ENCODE data around the gene GMCL2. TPM values are rescaled to one million over a fixed set of nuclear protein-coding genes. Genes with fewer than 3 reads are reported as not detected.

GMCL2 gene
- total and polyA plus RNA-seq, 4 donors = not detected

DNA sequence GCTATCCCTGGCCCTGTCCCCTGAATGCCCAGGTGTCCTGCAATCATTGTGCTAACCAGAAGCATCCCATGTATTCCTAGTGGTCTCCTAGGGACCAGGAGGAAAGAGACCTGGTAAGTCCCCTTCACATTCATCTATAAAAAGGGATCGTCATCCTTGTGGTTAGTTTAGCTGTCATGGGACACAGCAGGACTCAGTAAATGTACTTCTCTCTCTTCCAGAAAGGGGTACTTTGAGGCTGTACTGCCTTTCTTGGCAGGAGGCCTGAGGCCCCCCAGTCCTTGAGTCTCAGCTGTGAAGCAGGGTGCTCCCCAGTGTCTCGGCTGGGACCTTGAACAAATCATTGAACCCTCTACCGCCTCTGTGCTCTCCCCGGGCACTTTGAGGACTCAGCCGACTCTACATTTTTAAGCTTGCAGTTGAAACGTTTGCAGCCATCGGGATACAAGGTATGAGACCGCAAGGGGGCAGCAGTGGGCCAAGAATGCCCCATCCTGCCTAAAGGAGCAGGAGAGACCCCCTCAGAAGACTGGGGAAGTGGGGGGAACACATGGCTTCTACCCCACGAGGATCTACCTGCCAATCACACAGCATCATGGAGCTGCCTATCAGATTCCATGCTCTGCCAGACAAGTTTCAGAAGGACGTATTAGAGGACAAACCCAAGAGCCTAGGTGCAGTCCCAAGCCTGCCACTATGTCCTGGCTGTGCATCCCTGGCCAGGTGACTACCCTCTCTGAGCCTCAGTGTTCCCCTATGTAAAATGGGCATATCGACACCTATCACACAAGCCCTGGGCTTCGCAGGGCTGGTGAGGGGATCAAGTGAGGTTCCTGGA, 47.8 kb upstream of the GMCL2 start:
- peaks cover 0 to 42% (median 20%) of the 10 kb centered on the region in 5 donors for H3K4me1 ChIP-seq (ENCODE audit: control insufficient read depth in 5 of 5, insufficient read depth in 5 of 5, low read length in 5 of 5)
- DNase-seq (peak; percentile 78 to 83 (median 81)), ATAC-seq (ENCODE audit: insufficient read depth, low FRiP score) (no peak)
- no peaks in the 10 kb centered on the region for H3K9me3 ChIP-seq (ENCODE audit: control insufficient read depth in 4 of 4, insufficient read depth in 3 of 4, low read length in 3 of 4)
- no peaks in the 10 kb centered on the region for H3K27me3 ChIP-seq (ENCODE audit: control insufficient read depth in 3 of 3, insufficient read depth in 3 of 3, low read length in 2 of 3)
- no peak overlapping the region for H3K27ac ChIP-seq (ENCODE audit: low read depth in 1 of 2, low read length in 1 of 2)
- 23 to 26% methylated on average over 12 of the region's 12 CpGs for WGBS, 2 donors
- H3K9ac ChIP-seq (ENCODE audit: insufficient read depth in 1 of 2, low read length in 2 of 2) = no peak overlapping the region
- H3K36me3 ChIP-seq (ENCODE audit: control insufficient read depth in 4 of 4, insufficient read depth in 4 of 4, low read length in 4 of 4) = peaks cover under 1 to 14% (median 6%) of the 10 kb centered on the region in 4 donors
- TF ChIP-seq, protein P1, sequence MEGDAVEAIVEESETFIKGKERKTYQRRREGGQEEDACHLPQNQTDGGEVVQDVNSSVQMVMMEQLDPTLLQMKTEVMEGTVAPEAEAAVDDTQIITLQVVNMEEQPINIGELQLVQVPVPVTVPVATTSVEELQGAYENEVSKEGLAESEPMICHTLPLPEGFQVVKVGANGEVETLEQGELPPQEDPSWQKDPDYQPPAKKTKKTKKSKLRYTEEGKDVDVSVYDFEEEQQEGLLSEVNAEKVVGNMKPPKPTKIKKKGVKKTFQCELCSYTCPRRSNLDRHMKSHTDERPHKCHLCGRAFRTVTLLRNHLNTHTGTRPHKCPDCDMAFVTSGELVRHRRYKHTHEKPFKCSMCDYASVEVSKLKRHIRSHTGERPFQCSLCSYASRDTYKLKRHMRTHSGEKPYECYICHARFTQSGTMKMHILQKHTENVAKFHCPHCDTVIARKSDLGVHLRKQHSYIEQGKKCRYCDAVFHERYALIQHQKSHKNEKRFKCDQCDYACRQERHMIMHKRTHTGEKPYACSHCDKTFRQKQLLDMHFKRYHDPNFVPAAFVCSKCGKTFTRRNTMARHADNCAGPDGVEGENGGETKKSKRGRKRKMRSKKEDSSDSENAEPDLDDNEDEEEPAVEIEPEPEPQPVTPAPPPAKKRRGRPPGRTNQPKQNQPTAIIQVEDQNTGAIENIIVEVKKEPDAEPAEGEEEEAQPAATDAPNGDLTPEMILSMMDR (IDR thresholded peaks at IDR 0.05; ENCODE audit: control extremely low read depth, extremely low read depth) = peak; percentile 36
- no peak overlapping the region for H3K4me3 ChIP-seq

DNA sequence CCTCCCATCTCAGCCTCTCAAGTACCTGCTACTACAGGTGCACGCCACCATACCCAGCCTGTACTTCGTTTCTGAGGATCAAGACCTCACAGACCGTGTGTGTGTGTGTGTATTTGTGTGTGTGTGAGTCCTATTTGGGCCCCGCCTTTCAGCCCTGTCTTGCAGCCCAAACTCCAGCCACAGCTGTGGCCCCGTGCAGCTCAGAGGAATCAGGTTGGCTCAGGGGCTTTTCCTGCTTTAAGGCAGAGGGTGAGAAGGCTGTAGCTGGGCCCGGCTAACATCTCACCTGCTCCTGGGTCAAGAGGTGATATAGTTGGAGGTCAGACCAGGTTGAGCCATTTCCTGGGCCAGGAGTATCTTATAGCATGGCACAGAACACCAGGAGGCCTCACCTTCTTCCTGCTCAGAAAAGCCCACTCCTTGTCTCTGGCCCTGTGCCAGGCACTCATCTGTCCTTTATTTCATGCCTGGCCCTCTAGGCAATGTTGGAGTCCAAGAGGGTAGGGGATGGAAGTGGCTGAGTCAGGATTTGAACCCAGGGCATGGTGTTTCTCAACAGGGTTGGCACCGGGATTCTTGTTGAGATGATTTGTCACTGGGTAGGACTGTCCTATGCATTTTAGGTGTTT, 47.1 kb upstream of the GMCL2 start:
- ATAC-seq (ENCODE audit: insufficient read depth, low FRiP score) = no peak

DNA sequence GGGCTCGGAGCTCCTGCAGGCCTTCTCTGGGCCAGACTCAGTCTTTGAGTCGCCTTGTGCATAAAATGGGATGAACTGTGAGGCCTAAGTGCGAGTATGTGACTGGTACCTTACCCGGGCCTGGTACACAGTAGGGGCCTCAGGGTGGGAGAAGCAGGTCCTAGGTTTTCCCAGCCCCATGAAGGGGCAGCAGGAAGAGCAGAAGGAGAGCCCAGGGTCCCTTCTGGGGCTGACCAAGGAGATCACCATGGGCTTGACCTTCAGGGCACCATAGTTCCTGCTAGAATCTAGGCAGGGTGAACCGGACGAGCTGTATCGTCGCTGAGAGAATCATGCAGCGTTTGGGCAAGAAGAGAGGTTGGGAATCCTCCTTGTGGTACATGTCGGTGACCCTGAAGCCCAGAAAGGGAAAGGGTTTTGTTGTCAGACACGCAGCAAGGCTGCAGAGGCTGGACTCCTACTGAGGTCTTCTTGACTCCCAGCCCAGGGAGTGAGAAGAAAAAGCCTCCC, 45.8 kb upstream of the GMCL2 start:
- Histone ChIP-seq H3K27ac (ENCODE audit: low read depth in 1 of 2, low read length in 1 of 2) (peak overlapping the region; percentile 98), H3K9ac (ENCODE audit: insufficient read depth in 1 of 2, low read length in 2 of 2) (peak overlapping the region; percentile 47 to 75), H3K4me1 (ENCODE audit: control insufficient read depth in 5 of 5, insufficient read depth in 5 of 5, low read length in 5 of 5) (peaks cover 0 to 35% (median 17%) of the 10 kb centered on the region in 5 donors), H3K36me3 (ENCODE audit: control insufficient read depth in 4 of 4, insufficient read depth in 4 of 4, low read length in 4 of 4) (peaks cover 5 to 30% (median 21%) of the 10 kb centered on the region in 4 donors), H3K27me3 (ENCODE audit: control insufficient read depth in 3 of 3, insufficient read depth in 3 of 3, low read length in 2 of 3) (no peaks in the 10 kb centered on the region), H3K9me3 (ENCODE audit: control insufficient read depth in 4 of 4, insufficient read depth in 3 of 4, low read length in 3 of 4) (no peaks in the 10 kb centered on the region), H3K4me3 (peak overlapping the region; percentile 88)
- DNase-seq (no peak), ATAC-seq (ENCODE audit: insufficient read depth, low FRiP score) (peak; percentile 2)
- 69 to 71% methylated on average over 11 of the region's 11 CpGs for WGBS, 2 donors
- TF ChIP-seq, protein P1 (IDR thresholded peaks at IDR 0.05; ENCODE audit: control extremely low read depth, extremely low read depth) = no peak

More for the DNA sequence above, 47.1 kb upstream of the GMCL2 start:
- Histone ChIP-seq H3K27ac (ENCODE audit: low read depth in 1 of 2, low read length in 1 of 2) (no peak overlapping the region), H3K27me3 (ENCODE audit: control insufficient read depth in 3 of 3, insufficient read depth in 3 of 3, low read length in 2 of 3) (no peaks in the 10 kb centered on the region), H3K9ac (ENCODE audit: insufficient read depth in 1 of 2, low read length in 2 of 2) (no peak overlapping the region), H3K36me3 (ENCODE audit: control insufficient read depth in 4 of 4, insufficient read depth in 4 of 4, low read length in 4 of 4) (peaks cover 5 to 20% (median 13%) of the 10 kb centered on the region in 4 donors), H3K4me1 (ENCODE audit: control insufficient read depth in 5 of 5, insufficient read depth in 5 of 5, low read length in 5 of 5) (peaks cover 0 to 42% (median 20%) of the 10 kb centered on the region in 5 donors), H3K4me3 (no peak overlapping the region), H3K9me3 (ENCODE audit: control insufficient read depth in 4 of 4, insufficient read depth in 3 of 4, low read length in 3 of 4) (no peaks in the 10 kb centered on the region)
- DNase-seq = no peak
- TF ChIP-seq, protein P1 (IDR thresholded peaks at IDR 0.05; ENCODE audit: control extremely low read depth, extremely low read depth) = no peak
- 80 to 81% methylated on average over 7 of the region's 7 CpGs for WGBS, 2 donors

Data from lung (tissue), 12 donors.